K562 (cell line): ENCODE data around the gene TIMM23. TPM values are rescaled to one million over a fixed set of nuclear protein-coding genes. Genes with fewer than 3 reads are reported as not detected.

ENCODE experiments used
- ARHGAP35 ChIP-seq: fragments of 450-650 bp; IDR thresholded peaks from 2 replicates; pipeline ENCODE4 v1.6.1; 2018; ENCODE audit not compliant: partially characterized antibody
- ARID1B ChIP-seq: fragments of 450-650 bp; IDR thresholded peaks from 2 replicates; pipeline ENCODE4 v1.6.1; 2016; ENCODE audit warnings: antibody characterized with exemption, mild to moderate bottlenecking, inconsistent platforms
- BMI1 ChIP-seq: fragments of 150-350 bp; IDR thresholded peaks from 2 replicates; pipeline ENCODE4 v1.6.1; 2014; ENCODE audit warnings: low read length
- BRCA1 ChIP-seq, 2 experiments: fragments of 450-650 bp in 1 of 2; sonication (generic) in 1 of 2; formaldehyde crosslinking in 1 of 2; IDR thresholded peaks; 2 replicates each; pipeline versions ENCODE4 v1.5.0 to v1.6.1; 2017 to 2020; ENCODE audit warnings: mild to moderate bottlenecking in 1 of 2, missing genetic modification reagents in 1 of 2
- ETV1 ChIP-seq: fragments of 450-650 bp; conservative IDR thresholded peaks from 2 replicates; pipeline ENCODE4 v1.6.1; 2016; ENCODE audit warnings: missing genetic modification characterization, control low read depth, low read depth, missing compliant biosample characterization
- HDAC1 ChIP-seq, 2 experiments: fragments of 450-650 bp; IDR thresholded peaks; 2 replicates each; pipeline ENCODE4 v1.6.1; 2016 to 2017; ENCODE audit warnings: inconsistent platforms in 1 of 2, mild to moderate bottlenecking in 1 of 2, moderate library complexity in 1 of 2
- IRF9 ChIP-seq: fragments of 450-650 bp; IDR thresholded peaks from 2 replicates; pipeline ENCODE4 v1.6.1; 2016; ENCODE audit warnings: missing biosample characterization, missing genetic modification characterization
- LCOR ChIP-seq: sonication (generic); formaldehyde crosslinking; IDR thresholded peaks from 2 replicates; pipeline ENCODE4 v1.8.0; 2022; ENCODE audit warnings: mild to moderate bottlenecking, missing genetic modification reagents
- MEF2D ChIP-seq: conservative IDR thresholded peaks from 2 replicates; pipeline ENCODE4 v1.6.1; 2016; ENCODE audit warnings: low read depth, missing genetic modification characterization, missing compliant biosample characterization
- NFE2 ChIP-seq: IDR thresholded peaks from 2 replicates; pipeline ENCODE4 v1.6.1; 2014; ENCODE audit warnings: antibody characterized with exemption, low read depth
- NR2F6 ChIP-seq: fragments of 450-650 bp; formaldehyde crosslinking; IDR thresholded peaks from 2 replicates; pipeline ENCODE4 v1.4.0; 2020; ENCODE audit warnings: mild to moderate bottlenecking
- NR4A1 ChIP-seq, 2 experiments: fragments of 250-450 bp in 1 of 2; fragments of 450-650 bp in 1 of 2; sonication (Bioruptor Pico) in 1 of 2; IDR thresholded peaks; 2 replicates each; pipeline versions ENCODE4 v1.4.0 to v1.6.1; 2016 to 2020; ENCODE audit warnings: mild to moderate bottlenecking in 2 of 2, missing compliant biosample characterization in 1 of 2, missing genetic modification characterization in 1 of 2, moderate library complexity in 1 of 2
- RUNX1 ChIP-seq: sonication (generic); IDR thresholded peaks from 2 replicates; pipeline ENCODE4 v1.6.1; 2016; ENCODE audit warnings: antibody characterized with exemption, low read depth
- VEZF1 ChIP-seq: fragments of 200-800 bp; sonication (Bioruptor generic); IDR thresholded peaks from 2 replicates; pipeline ENCODE4 v1.6.1; 2017; ENCODE audit warnings: missing genetic modification characterization, missing compliant biosample characterization
- ZBTB33 ChIP-seq: sonication (generic); formaldehyde crosslinking; IDR thresholded peaks from 2 replicates; pipeline ENCODE4 v1.8.1; 2023; ENCODE audit warnings: mild to moderate bottlenecking, missing genetic modification reagents
- ZBTB9 ChIP-seq: fragments of 450-650 bp; formaldehyde crosslinking; IDR thresholded peaks from 2 replicates; pipeline ENCODE4 v1.4.0; 2020; ENCODE audit warnings: mild to moderate bottlenecking, moderate library complexity
- ZFPM2 ChIP-seq: fragments of 250-450 bp; sonication (Bioruptor Pico); IDR thresholded peaks from 2 replicates; pipeline ENCODE4 v1.5.1; 2022; ENCODE audit warnings: mild to moderate bottlenecking
- ZNF277 ChIP-seq: fragments of 250-450 bp; sonication (Bioruptor Pico); IDR thresholded peaks from 2 replicates; pipeline ENCODE4 v1.8.0; 2022; ENCODE audit warnings: inconsistent platforms, mild to moderate bottlenecking, moderate library complexity, borderline replicate concordance
- ZNF408 ChIP-seq: fragments of 250-450 bp; sonication (Bioruptor Pico); IDR thresholded peaks from 2 replicates; pipeline ENCODE4 v1.4.0; 2020; ENCODE audit warnings: low read depth, mild to moderate bottlenecking, moderate library complexity
- ZNF780A ChIP-seq: fragments of 250-450 bp; sonication (Bioruptor Pico); IDR thresholded peaks from 2 replicates; pipeline ENCODE4 v1.5.0; 2021; ENCODE audit warnings: mild to moderate bottlenecking
- ZNF79 ChIP-seq: fragments of 250-450 bp; sonication (Bioruptor Pico); IDR thresholded peaks from 2 replicates; pipeline ENCODE4 v1.4.0; 2020; ENCODE audit warnings: low read depth, mild to moderate bottlenecking, moderate library complexity
- polyA plus RNA-seq, 8 experiments: library from polyadenylated mRNA; depleted of rRNA in 4 of 8; stranded (reverse) in 5 of 8; unstranded in 3 of 8; fragments of >200 nt; fragmentation: Nextera tagmentation in 2 of 8; fragmentation: Illumina TruSeq in 1 of 8; extraction: Ambion mirVana in 2 of 8; extraction: Trizol in 1 of 8; gene quantifications; 2 replicates each; pipeline versions ENCODE4 v1.2.1 to v1.2.3, GENCODE V29; 2011 to 2014; ENCODE audit warnings: inconsistent platforms in 1 of 8, missing spikeins in 1 of 8
- total RNA-seq, 7 experiments: library from RNA; depleted of rRNA in 6 of 7; stranded (reverse); fragments of >200 nt in 6 of 7; fragmentation: Illumina TruSeq in 2 of 7; extraction: Trizol in 2 of 7; gene quantifications; 2 replicates each; pipeline versions ENCODE4 v1.2.1 to v1.2.3, GENCODE V29; 2011 to 2021; ENCODE audit warnings: low replicate concordance in 1 of 7

Gene TIMM23
- total and polyA plus RNA-seq, 9 of the 15 experiments (the other 6 are each of a cell fraction or from before 2014, with no cell fraction given) = 148 to 280 (median 183) TPM

GRCh38 chr10:46022978-46023702 is 50.9 kb downstream of the TIMM23 start (continued):
- TF ChIP-seq VEZF1 (CRISPR knock-in tag) = peak; percentile 100
- no peak for TF ChIP-seq IRF9
- no peak for TF ChIP-seq BMI1
- TF ChIP-seq LCOR (CRISPR knock-in tag) = 0 out of 2 replicates have a peak, but pooled peaks have one; percentile 81
- TF ChIP-seq ZNF780A (CRISPR knock-in tag) = no peak
- TF ChIP-seq MEF2D (tag) = no peak
- TF ChIP-seq BRCA1 (IDR thresholded peaks at IDR 0.05) = no peak
- TF ChIP-seq BRCA1 (CRISPR knock-in tag; IDR thresholded peaks at IDR 0.05) = no peak
- TF ChIP-seq ZBTB9 (CRISPR knock-in tag) = peak; percentile 81; the same call in 1 of the 2 replicates
- no peak for TF ChIP-seq NR2F6 (CRISPR knock-in tag)
- no peak for TF ChIP-seq ARHGAP35
- peak in 1 of 2 experiments; percentile 91; a peak in 2 of 4 replicates for TF ChIP-seq HDAC1 (IDR thresholded peaks at IDR 0.05)
- TF ChIP-seq ZNF408 (CRISPR knock-in tag) = no peak
- no peak for TF ChIP-seq ZFPM2 (CRISPR knock-in tag)
- no peak for TF ChIP-seq NR4A1 (CRISPR knock-in tag; IDR thresholded peaks at IDR 0.05)
- TF ChIP-seq NR4A1 (tag; IDR thresholded peaks at IDR 0.05) = 0 out of 2 replicates have a peak, but pooled peaks have one; percentile 58
- peak; percentile 64 for TF ChIP-seq ARID1B
- TF ChIP-seq RUNX1 = no peak
- TF ChIP-seq ZNF79 = no peak
- peak; percentile 58; the same call in 1 of the 2 replicates for TF ChIP-seq ZBTB33 (CRISPR knock-in tag)
- no peak for TF ChIP-seq ZNF277
- no peak for TF ChIP-seq ETV1 (tag)
- peak; percentile 4; the same call in 1 of the 2 replicates for TF ChIP-seq NFE2
